DOHH2 (cell line): ENCODE data around the gene HLA-DQB2.

ENCODE experiments used
- EZH2phosphoT487 ChIP-seq: fragments of 200-600 bp; sonication (generic); IDR thresholded peaks from 2 replicates; pipeline ENCODE4 v1.6.1; 2017; ENCODE audit warnings: borderline replicate concordance, mild to moderate bottlenecking, antibody characterized with exemption, low read length, moderate library complexity, mixed read lengths
- TF ChIP-seq, protein P1 (sequence below): fragments of 200-600 bp; sonication (generic); IDR thresholded peaks from one replicate; pipeline ENCODE4 v1.5.1; 2014; ENCODE audit warnings: antibody characterized with exemption, mild to moderate bottlenecking, low read depth, low read length; ENCODE audit not compliant: poor library complexity, severe bottlenecking

GRCh38 chr6:32799168-32799567, 35.8 kb upstream of the HLA-DQB2 start:
- TF ChIP-seq, protein P1, sequence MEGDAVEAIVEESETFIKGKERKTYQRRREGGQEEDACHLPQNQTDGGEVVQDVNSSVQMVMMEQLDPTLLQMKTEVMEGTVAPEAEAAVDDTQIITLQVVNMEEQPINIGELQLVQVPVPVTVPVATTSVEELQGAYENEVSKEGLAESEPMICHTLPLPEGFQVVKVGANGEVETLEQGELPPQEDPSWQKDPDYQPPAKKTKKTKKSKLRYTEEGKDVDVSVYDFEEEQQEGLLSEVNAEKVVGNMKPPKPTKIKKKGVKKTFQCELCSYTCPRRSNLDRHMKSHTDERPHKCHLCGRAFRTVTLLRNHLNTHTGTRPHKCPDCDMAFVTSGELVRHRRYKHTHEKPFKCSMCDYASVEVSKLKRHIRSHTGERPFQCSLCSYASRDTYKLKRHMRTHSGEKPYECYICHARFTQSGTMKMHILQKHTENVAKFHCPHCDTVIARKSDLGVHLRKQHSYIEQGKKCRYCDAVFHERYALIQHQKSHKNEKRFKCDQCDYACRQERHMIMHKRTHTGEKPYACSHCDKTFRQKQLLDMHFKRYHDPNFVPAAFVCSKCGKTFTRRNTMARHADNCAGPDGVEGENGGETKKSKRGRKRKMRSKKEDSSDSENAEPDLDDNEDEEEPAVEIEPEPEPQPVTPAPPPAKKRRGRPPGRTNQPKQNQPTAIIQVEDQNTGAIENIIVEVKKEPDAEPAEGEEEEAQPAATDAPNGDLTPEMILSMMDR, result no peak
- TF ChIP-seq EZH2phosphoT487, result no peak
